Immature natural killer cell (primary cell): Measurements from ENCODE around the gene KCNJ15. TPM values are rescaled to one million over a fixed set of nuclear protein-coding genes. Genes with fewer than 3 reads are reported as not detected.

ENCODE experiments used
- DNase-seq, 3 donors: peaks; one replicate each; pipeline ENCODE4 v3.0.0; 2022; ENCODE audit warnings: mixed read lengths in 1 of 3
- H3K27ac Mint-ChIP-seq, 6 donors: one replicate each; pipeline ENCODE4 v1.8.0; 2020; ENCODE audit warnings: mixed read lengths in 6 of 6, mild to moderate bottlenecking in 5 of 6, inconsistent platforms in 4 of 6, moderate library complexity in 3 of 6
- H3K27me3 Mint-ChIP-seq, 3 donors: one replicate each; pipeline ENCODE4 v1.8.0; 2020 to 2021; ENCODE audit warnings: low read depth in 3 of 3, mild to moderate bottlenecking in 3 of 3, mixed read lengths in 3 of 3, moderate library complexity in 3 of 3, inconsistent platforms in 1 of 3
- H3K36me3 Mint-ChIP-seq, 3 donors: one replicate each; pipeline ENCODE4 v1.8.0; 2020; ENCODE audit warnings: mixed read lengths in 3 of 3, inconsistent platforms in 2 of 3, mild to moderate bottlenecking in 2 of 3
- H3K4me1 Mint-ChIP-seq, 2 donors: one replicate each; pipeline ENCODE4 v1.8.0; 2020; ENCODE audit warnings: inconsistent platforms in 2 of 2, mild to moderate bottlenecking in 2 of 2, mixed read lengths in 2 of 2, moderate library complexity in 1 of 2
- H3K4me3 Mint-ChIP-seq, 5 donors: one replicate each; pipeline ENCODE4 v1.8.0; 2020; ENCODE audit warnings: mild to moderate bottlenecking in 5 of 5, mixed read lengths in 5 of 5, inconsistent platforms in 3 of 5, moderate library complexity in 3 of 5
- H3K9me3 Mint-ChIP-seq, 6 donors: one replicate each; pipeline ENCODE4 v1.8.0; 2020; ENCODE audit warnings: mild to moderate bottlenecking in 6 of 6, mixed read lengths in 6 of 6, inconsistent platforms in 4 of 6, moderate library complexity in 3 of 6
- polyA plus RNA-seq, 3 donors: library from polyadenylated mRNA; unstranded; fragments of 300-500 nt; fragmentation: Illumina TruSeq; gene quantifications; one replicate each; pipeline ENCODE4 v1.2.3, GENCODE V29; 2021

The KCNJ15 gene
- polyA plus RNA-seq, 3 donors from 2014 or later, result not detected

- peaks cover 5 to 10% (median 7%) of the 10 kb centered on the region in 3 donors for H3K27me3 Mint-ChIP-seq
- H3K36me3 Mint-ChIP-seq, result no peaks in the 10 kb centered on the region
- H3K4me1 Mint-ChIP-seq, result no peaks in the 10 kb centered on the region
- no peak overlapping the region for H3K27ac Mint-ChIP-seq
- DNase-seq, result no peak
- no peak overlapping the region for H3K4me3 Mint-ChIP-seq
- no peaks in the 10 kb centered on the region for H3K9me3 Mint-ChIP-seq
Observed at GRCh38 chr21:38289705-38290485, 33.1 kb downstream of the KCNJ15 start.

DNA sequence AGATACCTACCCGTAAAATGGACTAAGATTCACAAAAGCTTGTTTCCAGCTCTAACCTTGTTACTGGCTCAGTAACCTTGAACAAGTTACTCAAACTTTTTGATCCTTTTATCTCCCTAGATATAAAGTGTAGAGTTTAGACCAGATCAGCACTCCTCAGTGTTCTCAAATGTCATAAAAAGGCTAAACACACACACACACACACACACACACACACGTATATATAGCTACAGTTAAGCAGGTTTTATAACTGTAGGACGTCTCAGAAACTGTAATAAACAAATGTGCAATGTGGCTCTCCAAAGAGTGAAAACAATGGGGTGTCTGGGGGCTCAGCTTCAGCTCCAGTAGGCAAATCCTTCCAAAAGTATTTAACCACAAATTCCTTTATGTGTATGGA, 34.0 kb downstream of the KCNJ15 start:
- Mint-ChIP-seq H3K9me3 (no peaks in the 10 kb centered on the region), H3K36me3 (no peaks in the 10 kb centered on the region), H3K27ac (no peak overlapping the region), H3K4me3 (no peak overlapping the region), H3K27me3 (peaks cover 5 to 10% (median 7%) of the 10 kb centered on the region in 3 donors), H3K4me1 (no peaks in the 10 kb centered on the region)
- DNase-seq, result no peak

DNA sequence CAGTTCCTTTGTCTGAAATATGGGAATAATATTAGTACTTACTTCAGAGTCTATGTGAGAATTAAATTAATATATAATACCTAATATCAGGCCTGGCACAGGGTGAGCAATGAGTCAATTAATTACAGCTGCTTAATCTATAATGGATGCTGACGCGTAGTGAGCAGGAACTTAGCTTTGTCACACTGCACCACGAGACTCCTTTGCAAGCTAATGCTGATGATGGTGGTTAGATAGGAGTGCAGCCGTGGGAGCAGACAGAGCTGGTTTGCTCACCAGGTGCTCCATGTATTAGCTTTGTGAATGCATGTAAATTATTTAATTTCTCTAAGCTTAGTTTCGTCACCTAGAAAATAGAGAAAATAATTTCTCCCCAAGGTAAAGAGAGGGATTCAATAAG, 35.1 kb downstream of the KCNJ15 start:
- Mint-ChIP-seq H3K27ac (no peak overlapping the region), H3K27me3 (peaks cover 7 to 10% (median 9%) of the 10 kb centered on the region in 3 donors), H3K4me1 (no peaks in the 10 kb centered on the region), H3K4me3 (no peak overlapping the region), H3K36me3 (no peaks in the 10 kb centered on the region), H3K9me3 (no peaks in the 10 kb centered on the region)
- DNase-seq, result no peak

DNA sequence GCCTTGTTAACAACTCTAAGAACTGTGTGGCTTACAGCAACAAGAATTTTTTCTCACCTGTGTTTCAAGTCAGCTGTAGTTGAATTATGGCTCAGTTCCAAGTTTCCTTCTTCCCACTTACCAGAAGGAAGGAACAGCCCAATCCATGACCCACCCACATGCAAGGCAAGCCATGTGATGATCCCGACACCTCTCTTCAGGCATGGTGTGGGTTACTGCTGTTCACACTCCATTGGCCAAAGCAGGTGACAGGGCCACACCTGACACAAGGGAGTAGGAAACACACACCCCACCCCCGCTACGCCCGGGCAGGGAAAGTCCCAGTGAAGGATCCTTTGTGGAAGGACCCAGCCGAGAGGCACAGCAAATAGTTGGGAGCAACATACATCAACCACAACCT, 36.3 kb downstream of the KCNJ15 start:
- Mint-ChIP-seq H3K27ac (no peak overlapping the region), H3K36me3 (no peaks in the 10 kb centered on the region), H3K9me3 (no peaks in the 10 kb centered on the region), H3K27me3 (peaks cover 7 to 11% (median 10%) of the 10 kb centered on the region in 3 donors), H3K4me3 (no peak overlapping the region), H3K4me1 (no peaks in the 10 kb centered on the region)
- DNase-seq, result no peak

GRCh38 chr21:38293765-38294164, 37.0 kb downstream of the KCNJ15 start:
- Mint-ChIP-seq H3K4me3 (no peak overlapping the region), H3K9me3 (no peaks in the 10 kb centered on the region), H3K27me3 (peaks cover 6 to 11% (median 9%) of the 10 kb centered on the region in 3 donors), H3K27ac (no peak overlapping the region), H3K4me1 (no peaks in the 10 kb centered on the region), H3K36me3 (no peaks in the 10 kb centered on the region)
- no peak for DNase-seq

DNA sequence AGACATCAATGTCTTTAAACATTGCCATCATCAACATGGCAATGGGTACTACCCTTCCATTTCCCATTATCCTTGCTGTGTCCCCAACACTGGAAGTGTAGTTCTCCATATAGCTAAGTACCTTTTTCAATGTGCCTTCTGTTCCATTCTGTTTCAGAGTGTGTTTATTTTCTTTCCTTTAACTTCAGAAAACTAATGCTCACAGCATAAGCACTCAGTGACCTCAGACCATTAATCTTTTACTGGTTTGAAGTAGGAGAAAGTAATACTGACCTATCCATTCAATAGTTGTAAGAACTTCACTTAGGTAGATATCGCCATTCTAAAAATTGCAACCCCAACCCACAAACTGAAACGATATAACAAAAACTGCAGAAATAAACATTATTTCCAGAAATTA, 37.8 kb downstream of the KCNJ15 start:
- no peak overlapping the region for H3K4me3 Mint-ChIP-seq
- H3K27me3 Mint-ChIP-seq, result peaks cover 2 to 11% (median 4%) of the 10 kb centered on the region in 3 donors
- H3K36me3 Mint-ChIP-seq, result no peaks in the 10 kb centered on the region
- H3K9me3 Mint-ChIP-seq, result peaks cover 0 to 3% (median 0%) of the 10 kb centered on the region in 6 donors
- H3K27ac Mint-ChIP-seq, result no peak overlapping the region
- no peak for DNase-seq
- H3K4me1 Mint-ChIP-seq, result no peaks in the 10 kb centered on the region

DNA sequence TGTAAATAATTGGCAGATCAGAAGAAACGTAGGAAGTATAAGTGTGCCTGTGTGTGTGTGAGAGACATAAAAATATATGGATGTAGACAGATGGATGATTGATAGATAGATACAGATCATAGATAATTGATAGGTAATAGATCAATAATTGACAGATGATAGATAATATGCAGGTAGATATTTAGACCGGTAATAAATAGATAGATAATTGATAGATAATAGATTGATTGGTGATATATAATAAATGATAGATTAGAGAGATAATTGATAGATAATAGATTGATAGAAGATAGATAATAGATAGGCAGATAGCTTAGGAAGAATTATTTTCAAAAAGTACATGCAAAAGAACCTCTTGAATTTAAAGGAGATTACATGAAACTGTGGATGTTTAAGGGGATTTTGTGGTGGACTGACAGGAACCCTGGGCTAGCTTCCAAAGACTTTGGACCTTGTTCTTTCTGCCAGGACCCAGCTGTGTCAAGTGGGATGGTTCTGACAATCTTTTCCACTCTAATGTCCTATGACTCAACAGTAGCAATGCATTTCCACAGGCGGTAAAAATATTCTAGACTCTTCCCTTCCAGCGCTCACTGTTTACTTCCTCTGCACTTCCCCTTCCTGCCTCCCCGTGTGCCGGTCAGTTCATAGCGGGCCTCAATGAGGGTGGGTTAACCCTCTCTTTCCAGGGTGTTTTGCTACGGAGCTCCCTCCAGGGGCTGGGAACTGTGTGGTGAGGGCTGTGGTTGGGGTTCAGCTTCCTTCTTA, 39.4 kb downstream of the KCNJ15 start:
- Mint-ChIP-seq H3K27ac (no peak overlapping the region), H3K4me1 (no peaks in the 10 kb centered on the region), H3K36me3 (no peaks in the 10 kb centered on the region), H3K9me3 (peaks cover 0 to 3% (median 0%) of the 10 kb centered on the region in 6 donors), H3K27me3 (peaks cover 0 to 11% (median 4%) of the 10 kb centered on the region in 3 donors), H3K4me3 (no peak overlapping the region)
- no peak for DNase-seq

GRCh38 chr21:38297194-38297631, 40.4 kb downstream of the KCNJ15 start:
- H3K4me1 Mint-ChIP-seq, result no peaks in the 10 kb centered on the region
- no peak for DNase-seq
- H3K27ac Mint-ChIP-seq, result no peak overlapping the region
- peaks cover 0 to 12% (median 4%) of the 10 kb centered on the region in 3 donors for H3K27me3 Mint-ChIP-seq
- H3K9me3 Mint-ChIP-seq, result peaks cover 0 to 3% (median 0%) of the 10 kb centered on the region in 6 donors
- H3K4me3 Mint-ChIP-seq, result no peak overlapping the region
- H3K36me3 Mint-ChIP-seq, result no peaks in the 10 kb centered on the region

DNA sequence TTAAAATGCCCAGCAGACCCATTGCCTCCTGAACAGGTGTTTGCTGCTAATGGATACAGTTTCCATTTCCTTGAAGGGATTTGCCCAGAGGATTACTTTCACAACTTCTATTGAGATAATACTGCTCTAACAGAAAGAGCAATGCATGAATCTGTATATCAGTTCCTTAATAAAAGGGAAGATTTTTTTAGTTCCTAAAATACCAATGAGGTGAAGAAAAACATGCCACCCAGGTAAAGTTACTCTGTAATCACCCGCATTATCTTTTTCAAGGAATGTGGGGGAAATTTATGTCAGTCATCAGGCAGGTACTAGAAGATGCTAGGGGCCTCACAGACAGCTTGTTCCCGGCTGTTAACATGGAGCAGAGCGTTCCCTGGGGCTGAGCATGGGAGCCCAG, 41.1 kb downstream of the KCNJ15 start:
- Mint-ChIP-seq H3K36me3 (no peaks in the 10 kb centered on the region), H3K27ac (no peak overlapping the region), H3K27me3 (peaks cover 0 to 11% (median 2%) of the 10 kb centered on the region in 3 donors), H3K9me3 (peaks cover 0 to 3% (median 0%) of the 10 kb centered on the region in 6 donors), H3K4me3 (no peak overlapping the region), H3K4me1 (no peaks in the 10 kb centered on the region)
- no peak for DNase-seq

DNA sequence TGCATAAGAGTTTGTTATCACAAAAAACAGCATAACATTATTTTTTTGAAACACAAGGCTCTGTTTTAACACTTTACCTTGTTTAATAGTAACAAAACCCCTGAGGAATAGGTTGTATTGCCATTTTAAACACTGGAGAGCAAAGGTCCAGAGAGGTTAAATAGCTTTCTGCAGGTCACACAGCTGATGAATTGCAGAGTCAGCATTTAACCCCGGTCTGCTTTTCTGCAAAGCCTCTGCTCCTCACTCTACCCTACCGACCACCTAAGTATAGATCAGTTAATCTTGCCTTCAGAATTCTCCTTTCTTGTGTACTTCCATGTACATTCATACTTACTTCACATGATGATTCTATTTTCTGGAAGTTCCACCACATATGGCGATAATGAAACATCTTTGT, 42.0 kb downstream of the KCNJ15 start:
- Mint-ChIP-seq H3K4me1 (no peaks in the 10 kb centered on the region), H3K27me3 (peaks cover 0 to 9% (median 2%) of the 10 kb centered on the region in 3 donors), H3K4me3 (no peak overlapping the region), H3K27ac (no peak overlapping the region), H3K9me3 (peaks cover 0 to 3% (median 0%) of the 10 kb centered on the region in 6 donors), H3K36me3 (no peaks in the 10 kb centered on the region)
- DNase-seq, result no peak

GRCh38 chr21:38299671-38300070, 42.9 kb downstream of the KCNJ15 start:
- H3K36me3 Mint-ChIP-seq, result no peaks in the 10 kb centered on the region
- no peak overlapping the region for H3K27ac Mint-ChIP-seq
- H3K27me3 Mint-ChIP-seq, result peaks cover 0 to 9% (median 2%) of the 10 kb centered on the region in 3 donors
- H3K9me3 Mint-ChIP-seq, result peaks cover 0 to 3% (median 0%) of the 10 kb centered on the region in 6 donors
- no peaks in the 10 kb centered on the region for H3K4me1 Mint-ChIP-seq
- H3K4me3 Mint-ChIP-seq, result no peak overlapping the region
- DNase-seq, result no peak

GRCh38 chr21:38300141-38300578, 43.4 kb downstream of the KCNJ15 start:
- H3K4me1 Mint-ChIP-seq, result no peaks in the 10 kb centered on the region
- no peak overlapping the region for H3K4me3 Mint-ChIP-seq
- no peaks in the 10 kb centered on the region for H3K36me3 Mint-ChIP-seq
- H3K27ac Mint-ChIP-seq, result no peak overlapping the region
- no peak for DNase-seq
- H3K9me3 Mint-ChIP-seq, result peaks cover 0 to 3% (median 0%) of the 10 kb centered on the region in 6 donors
- peaks cover 0 to 9% (median 2%) of the 10 kb centered on the region in 3 donors for H3K27me3 Mint-ChIP-seq

DNA sequence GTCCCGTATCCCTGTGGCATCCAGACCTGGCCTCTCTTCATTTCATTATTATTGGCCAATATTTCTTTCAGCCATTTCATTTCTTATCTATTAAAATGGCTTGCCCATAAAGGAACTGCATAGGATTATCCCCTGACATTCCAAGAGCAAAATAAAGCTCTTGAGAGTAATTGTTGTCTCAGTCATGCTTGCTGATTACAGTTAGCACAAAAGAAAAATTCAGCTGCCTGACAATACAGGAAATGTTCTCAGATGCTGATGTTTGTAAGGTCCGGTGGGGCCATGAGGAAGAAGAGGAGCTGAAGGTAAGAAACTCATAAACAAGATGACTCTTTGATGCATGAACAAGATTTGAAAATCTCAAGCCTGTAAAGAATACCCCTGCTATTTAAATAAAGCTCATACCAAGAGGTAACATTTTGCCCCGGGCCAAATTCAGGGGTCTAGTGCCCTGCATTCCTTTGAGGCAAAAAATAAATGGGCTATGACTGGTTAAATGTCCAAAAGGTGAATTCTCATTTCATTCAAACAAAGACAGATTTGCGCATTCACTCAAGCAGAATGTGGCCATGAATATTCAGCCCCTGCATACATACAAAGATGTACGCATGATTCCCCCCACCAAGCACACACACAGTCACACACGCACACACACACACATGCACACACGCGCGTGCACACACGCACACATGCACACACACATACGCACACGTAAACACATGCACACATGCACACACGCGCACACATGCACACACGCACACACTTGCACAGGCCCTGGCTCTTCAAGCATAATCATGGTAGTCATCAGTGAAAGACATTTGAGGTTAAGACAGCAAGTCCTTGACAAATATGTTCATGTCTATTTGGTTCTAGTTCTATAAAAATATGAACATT, 44.8 kb downstream of the KCNJ15 start:
- no peaks in the 10 kb centered on the region for H3K36me3 Mint-ChIP-seq
- no peak for DNase-seq
- peaks cover 0 to 7% (median 2%) of the 10 kb centered on the region in 3 donors for H3K27me3 Mint-ChIP-seq
- H3K9me3 Mint-ChIP-seq, result peaks cover 0 to 3% (median 0%) of the 10 kb centered on the region in 6 donors
- H3K4me1 Mint-ChIP-seq, result no peaks in the 10 kb centered on the region
- no peak overlapping the region for H3K4me3 Mint-ChIP-seq
- no peak overlapping the region for H3K27ac Mint-ChIP-seq
